HEK293T (cell line): ENCODE measurements around the gene PTPN12.

Experiments used
- BHLHE40 ChIP-seq: fragments of 450-650 bp; IDR thresholded peaks from 2 replicates; pipeline ENCODE4 v1.6.1; 2016; ENCODE audit warnings: mild to moderate bottlenecking, moderate library complexity, borderline replicate concordance
- CTBP1 ChIP-seq: fragments of 450-650 bp; IDR thresholded peaks from 2 replicates; pipeline ENCODE4 v1.6.1; 2016; ENCODE audit warnings: borderline replicate concordance
- ELF4 ChIP-seq: fragments of 450-650 bp; IDR thresholded peaks from 2 replicates; pipeline ENCODE4 v1.6.1; 2017; ENCODE audit warnings: antibody characterized with exemption
- FOXM1 ChIP-seq: fragments of 450-650 bp; IDR thresholded peaks from 2 replicates; pipeline ENCODE4 v1.6.1; 2017; ENCODE audit warnings: mild to moderate bottlenecking, borderline replicate concordance
- HDGF ChIP-seq: fragments of 450-650 bp; IDR thresholded peaks from 2 replicates; pipeline ENCODE4 v1.6.1; 2017; ENCODE audit warnings: antibody characterized with exemption, borderline replicate concordance
- L3MBTL2 ChIP-seq: fragments of 450-650 bp; conservative IDR thresholded peaks from 2 replicates; pipeline ENCODE4 v1.6.1; 2016; ENCODE audit warnings: mild to moderate bottlenecking
- LEF1 ChIP-seq: fragments of 450-650 bp; IDR thresholded peaks from 2 replicates; pipeline ENCODE4 v1.6.1; 2017; ENCODE audit warnings: mild to moderate bottlenecking, borderline replicate concordance
- NFRKB ChIP-seq: fragments of 450-650 bp; IDR thresholded peaks from 2 replicates; pipeline ENCODE4 v1.6.1; 2016; ENCODE audit warnings: mild to moderate bottlenecking, moderate library complexity
- SP1 ChIP-seq: fragments of 450-650 bp; IDR thresholded peaks from 2 replicates; pipeline ENCODE4 v1.6.1; 2017
- SUZ12 ChIP-seq: fragments of 450-650 bp; IDR thresholded peaks from 2 replicates; pipeline ENCODE4 v1.6.1; 2016; ENCODE audit warnings: mild to moderate bottlenecking
- TARDBP ChIP-seq: fragments of 450-650 bp; IDR thresholded peaks from 2 replicates; pipeline ENCODE4 v1.6.1; 2016
- ZNF384 ChIP-seq: fragments of 450-650 bp; IDR thresholded peaks from 2 replicates; pipeline ENCODE4 v1.6.1; 2016

GRCh38 chr7:77498659-77499379, 38.3 kb upstream of the PTPN12 start:
- no peak for TF ChIP-seq NFRKB
- TF ChIP-seq LEF1: no peak
- TF ChIP-seq L3MBTL2: no peak
- no peak for TF ChIP-seq ZNF384
- no peak for TF ChIP-seq SP1
- TF ChIP-seq ELF4: no peak
- TF ChIP-seq FOXM1: no peak
- TF ChIP-seq CTBP1: no peak
- no peak for TF ChIP-seq BHLHE40
- TF ChIP-seq TARDBP: no peak
- no peak for TF ChIP-seq HDGF
- TF ChIP-seq SUZ12: no peak
